HL-60 (cell line): ENCODE results near the gene RNASE4.

Experiments used
- DNase-seq, 2 experiments: peaks; one replicate each; pipeline ENCODE4 v3.0.0-alpha.2; 2010 to 2020; ENCODE audit warnings: low read depth in 1 of 2, low spot score in 1 of 2
- H3K27ac ChIP-seq: fragments of 250-450 bp; sonication (Bioruptor Pico); replicated peaks from 2 replicates; pipeline ENCODE4 v1.5.1; 2020; ENCODE audit warnings: mild to moderate bottlenecking, moderate library complexity
- H3K27me3 ChIP-seq: fragments of 250-450 bp; sonication (Bioruptor Pico); 2 replicates; pipeline ENCODE4 v1.5.1; 2021; ENCODE audit warnings: mild to moderate bottlenecking, moderate library complexity; ENCODE audit not compliant: insufficient read depth, poor library complexity, severe bottlenecking
- H3K4me3 ChIP-seq: replicated peaks from 2 replicates; pipeline ENCODE4 v1.5.1; 2011; ENCODE audit warnings: mild to moderate bottlenecking, control low read depth, low read length; ENCODE audit not compliant: insufficient read depth
- GABPA ChIP-seq: IDR thresholded peaks from 2 replicates; pipeline ENCODE4 v1.6.1; 2012; ENCODE audit warnings: low read depth
- POLR2AphosphoS5 ChIP-seq: IDR thresholded peaks from 2 replicates; pipeline ENCODE4 v1.6.1; 2012; ENCODE audit warnings: low read depth
- SPI1 ChIP-seq: IDR thresholded peaks from 2 replicates; pipeline ENCODE4 v1.6.1; 2012; ENCODE audit warnings: low read depth, mild to moderate bottlenecking, borderline replicate concordance
- TF ChIP-seq, protein P1 (sequence below): IDR thresholded peaks from 2 replicates; pipeline ENCODE4 v1.6.1; 2012; ENCODE audit warnings: low read depth; ENCODE audit not compliant: insufficient replicate concordance
- TF ChIP-seq, protein P2 (sequence below): IDR thresholded peaks from one replicate; pipeline ENCODE4 v1.5.1; 2011; ENCODE audit warnings: low read length, control low read depth, inconsistent platforms; ENCODE audit not compliant: insufficient read depth

The RNASE4 gene

DNA sequence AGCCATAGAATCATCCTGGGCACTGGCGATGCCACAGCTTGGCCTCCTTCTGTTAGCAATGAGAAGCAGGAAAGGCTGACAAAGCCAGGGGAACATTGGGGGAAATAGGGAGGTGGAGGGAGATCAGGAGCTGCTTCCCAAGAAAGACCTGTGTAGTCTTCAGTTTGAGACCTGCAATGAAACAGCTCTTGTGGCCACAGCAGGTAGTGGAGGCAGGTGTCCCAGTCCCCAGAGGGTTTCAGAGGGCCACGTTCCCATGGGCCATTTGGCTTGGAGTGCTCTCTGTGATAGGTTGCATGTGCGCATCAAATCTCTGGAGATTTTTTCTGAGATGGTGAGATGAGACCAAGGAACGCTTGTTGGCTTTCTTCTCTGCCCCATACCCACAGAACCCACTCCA, 28.5 kb upstream of the RNASE4 start:
- peaks cover 30% of the 10 kb centered on the region for H3K27me3 ChIP-seq
- TF ChIP-seq SPI1 (no peak), POLR2AphosphoS5 (no peak), GABPA (no peak)
- TF ChIP-seq, protein P1, sequence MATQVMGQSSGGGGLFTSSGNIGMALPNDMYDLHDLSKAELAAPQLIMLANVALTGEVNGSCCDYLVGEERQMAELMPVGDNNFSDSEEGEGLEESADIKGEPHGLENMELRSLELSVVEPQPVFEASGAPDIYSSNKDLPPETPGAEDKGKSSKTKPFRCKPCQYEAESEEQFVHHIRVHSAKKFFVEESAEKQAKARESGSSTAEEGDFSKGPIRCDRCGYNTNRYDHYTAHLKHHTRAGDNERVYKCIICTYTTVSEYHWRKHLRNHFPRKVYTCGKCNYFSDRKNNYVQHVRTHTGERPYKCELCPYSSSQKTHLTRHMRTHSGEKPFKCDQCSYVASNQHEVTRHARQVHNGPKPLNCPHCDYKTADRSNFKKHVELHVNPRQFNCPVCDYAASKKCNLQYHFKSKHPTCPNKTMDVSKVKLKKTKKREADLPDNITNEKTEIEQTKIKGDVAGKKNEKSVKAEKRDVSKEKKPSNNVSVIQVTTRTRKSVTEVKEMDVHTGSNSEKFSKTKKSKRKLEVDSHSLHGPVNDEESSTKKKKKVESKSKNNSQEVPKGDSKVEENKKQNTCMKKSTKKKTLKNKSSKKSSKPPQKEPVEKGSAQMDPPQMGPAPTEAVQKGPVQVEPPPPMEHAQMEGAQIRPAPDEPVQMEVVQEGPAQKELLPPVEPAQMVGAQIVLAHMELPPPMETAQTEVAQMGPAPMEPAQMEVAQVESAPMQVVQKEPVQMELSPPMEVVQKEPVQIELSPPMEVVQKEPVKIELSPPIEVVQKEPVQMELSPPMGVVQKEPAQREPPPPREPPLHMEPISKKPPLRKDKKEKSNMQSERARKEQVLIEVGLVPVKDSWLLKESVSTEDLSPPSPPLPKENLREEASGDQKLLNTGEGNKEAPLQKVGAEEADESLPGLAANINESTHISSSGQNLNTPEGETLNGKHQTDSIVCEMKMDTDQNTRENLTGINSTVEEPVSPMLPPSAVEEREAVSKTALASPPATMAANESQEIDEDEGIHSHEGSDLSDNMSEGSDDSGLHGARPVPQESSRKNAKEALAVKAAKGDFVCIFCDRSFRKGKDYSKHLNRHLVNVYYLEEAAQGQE, result no peak
- TF ChIP-seq, protein P2, sequence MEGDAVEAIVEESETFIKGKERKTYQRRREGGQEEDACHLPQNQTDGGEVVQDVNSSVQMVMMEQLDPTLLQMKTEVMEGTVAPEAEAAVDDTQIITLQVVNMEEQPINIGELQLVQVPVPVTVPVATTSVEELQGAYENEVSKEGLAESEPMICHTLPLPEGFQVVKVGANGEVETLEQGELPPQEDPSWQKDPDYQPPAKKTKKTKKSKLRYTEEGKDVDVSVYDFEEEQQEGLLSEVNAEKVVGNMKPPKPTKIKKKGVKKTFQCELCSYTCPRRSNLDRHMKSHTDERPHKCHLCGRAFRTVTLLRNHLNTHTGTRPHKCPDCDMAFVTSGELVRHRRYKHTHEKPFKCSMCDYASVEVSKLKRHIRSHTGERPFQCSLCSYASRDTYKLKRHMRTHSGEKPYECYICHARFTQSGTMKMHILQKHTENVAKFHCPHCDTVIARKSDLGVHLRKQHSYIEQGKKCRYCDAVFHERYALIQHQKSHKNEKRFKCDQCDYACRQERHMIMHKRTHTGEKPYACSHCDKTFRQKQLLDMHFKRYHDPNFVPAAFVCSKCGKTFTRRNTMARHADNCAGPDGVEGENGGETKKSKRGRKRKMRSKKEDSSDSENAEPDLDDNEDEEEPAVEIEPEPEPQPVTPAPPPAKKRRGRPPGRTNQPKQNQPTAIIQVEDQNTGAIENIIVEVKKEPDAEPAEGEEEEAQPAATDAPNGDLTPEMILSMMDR, result no peak
- H3K27ac ChIP-seq, result no peak overlapping the region
- no peak overlapping the region for H3K4me3 ChIP-seq
- DNase-seq, result no peak

DNA sequence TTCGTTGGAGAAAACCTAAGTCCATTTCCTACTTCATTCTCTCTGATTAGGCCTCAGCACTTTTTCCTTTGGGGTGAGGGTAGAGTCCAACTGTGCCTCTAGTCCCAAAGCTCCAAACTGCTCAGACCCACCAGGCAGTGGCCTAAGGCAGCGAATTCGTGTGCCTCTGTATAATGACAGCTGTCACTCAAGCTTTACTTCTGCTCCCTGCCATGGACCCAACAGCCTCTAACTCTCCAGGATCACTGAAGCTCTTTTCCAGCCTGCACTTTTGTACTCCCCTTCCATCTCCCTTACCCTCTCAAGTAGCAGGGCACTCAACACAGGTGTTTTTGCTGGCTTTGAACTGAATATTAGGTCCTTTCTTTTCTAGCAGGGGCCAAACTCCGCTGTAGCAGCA, 28.1 kb upstream of the RNASE4 start:
- TF ChIP-seq, protein P2, result no peak
- no peak for TF ChIP-seq POLR2AphosphoS5
- no peak for TF ChIP-seq GABPA
- TF ChIP-seq, protein P1, result no peak
- no peak for TF ChIP-seq SPI1
- no peak overlapping the region for H3K4me3 ChIP-seq
- peaks cover 30% of the 10 kb centered on the region for H3K27me3 ChIP-seq
- DNase-seq, result no peak
- H3K27ac ChIP-seq, result no peak overlapping the region

DNA sequence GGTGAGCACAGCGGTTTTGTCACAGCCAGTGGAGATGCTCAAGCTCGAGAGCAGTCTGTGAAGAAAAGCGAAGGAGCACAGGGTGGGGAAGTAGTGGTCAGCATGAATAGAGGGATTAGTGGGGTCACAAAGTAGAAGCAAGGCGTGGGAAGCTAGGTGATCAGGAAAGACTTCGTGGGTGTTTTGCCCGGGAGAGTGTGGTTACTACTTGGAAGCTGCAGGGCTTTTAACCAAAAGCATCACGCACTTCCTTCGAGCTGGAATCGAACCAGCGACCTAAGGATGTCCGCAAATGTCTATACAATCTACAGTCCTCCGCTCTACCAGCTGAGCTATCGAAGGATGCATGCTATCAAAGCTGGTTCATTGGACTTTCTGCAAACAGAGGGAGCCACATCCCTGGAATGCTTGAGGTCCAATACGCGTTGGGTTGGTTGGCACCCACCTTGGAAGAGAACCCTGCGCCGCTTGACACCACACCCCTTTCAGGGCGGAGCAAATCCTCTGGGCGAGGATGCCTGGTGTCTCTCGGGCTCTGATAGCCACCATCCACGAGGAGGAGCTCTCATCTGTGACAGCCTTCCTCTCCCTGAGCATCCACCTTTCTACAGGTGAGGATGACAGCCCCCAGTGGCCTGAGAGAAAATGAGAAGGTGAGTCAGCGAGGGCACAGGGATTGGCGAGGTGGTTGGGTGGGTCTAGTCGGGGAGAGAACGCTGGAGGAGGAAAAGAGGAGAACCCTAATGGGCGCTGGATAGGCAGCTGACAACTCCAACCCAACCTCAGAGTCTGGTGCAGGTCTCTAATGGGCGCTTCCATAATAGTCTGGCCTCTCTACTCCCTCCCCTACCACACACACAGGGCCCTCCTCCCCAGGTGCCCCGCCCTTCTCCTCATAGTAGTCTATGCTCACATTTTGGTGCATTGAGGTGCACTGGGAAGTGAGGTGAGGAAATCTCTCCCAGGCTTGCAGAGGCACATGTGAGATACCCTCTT, 26.8 kb upstream of the RNASE4 start:
- Histone ChIP-seq H3K27ac (no peak overlapping the region), H3K4me3 (no peak overlapping the region), H3K27me3 (peaks cover 24% of the 10 kb centered on the region)
- peak in 1 of 2 experiments; percentile 15 for DNase-seq
- TF ChIP-seq, protein P2, result no peak
- TF ChIP-seq POLR2AphosphoS5 (no peak), GABPA (no peak), SPI1 (no peak)
- TF ChIP-seq, protein P1, result no peak
